Activated CD4-positive, alpha-beta T cell treated with anti-CD3 and anti-CD28 coated beads, Interleukin-2, Interleukin-6, amounts not matched to agents 100 ng/mL and 50 ng/mL, durations not matched to agents 16 hours and 8 hours (primary cell): Measurements from ENCODE around the gene CLDN16.
A peak's percentile ranks its signal among the peaks of the same experiment; 100 is the strongest.

Experiments
- DNase-seq: peaks from one replicate; pipeline ENCODE4 v3.0.0-alpha.2; 2020

Gene CLDN16

GRCh38 chr3:190444006-190444405, 56.0 kb downstream of the CLDN16 start:
- DNase-seq, result no peak

GRCh38 chr3:190444576-190445145, 56.7 kb downstream of the CLDN16 start:
- no peak for DNase-seq

- DNase-seq, result peak; percentile 24
Observed at GRCh38 chr3:190446573-190447279, 58.8 kb downstream of the CLDN16 start.

- DNase-seq, result no peak
Observed at GRCh38 chr3:190448256-190448655, 60.3 kb downstream of the CLDN16 start.

GRCh38 chr3:190449801-190450200, 61.8 kb downstream of the CLDN16 start, which contains the start of gene TMEM207:
Gene TMEM207 (minus strand): TSS chr3:190449901. CDS start chr3:190449809, 92 bp downstream.
- no peak for DNase-seq

GRCh38 chr3:190455828-190456227, 67.9 kb downstream of the CLDN16 start:
- no peak for DNase-seq

- DNase-seq, result no peak
Observed at GRCh38 chr3:190456770-190457169, 68.8 kb downstream of the CLDN16 start.

GRCh38 chr3:190458040-190458439, 70.1 kb downstream of the CLDN16 start:
- DNase-seq, result no peak
